HG03342 (cell line): ENCODE measurements around the gene KIF3C.

Experiments used
- ATAC-seq: cut with Tn5 transposase; IDR thresholded peaks from one replicate; pipeline ENCODE4 v1.9.1; 2021; ENCODE audit warnings: mild to moderate bottlenecking, moderate library complexity; ENCODE audit not compliant: unreplicated experiment

KIF3C gene

GRCh38 chr2:25881764-25882163 is 100.5 kb downstream of the KIF3C start:
- no peak for ATAC-seq

- ATAC-seq = no peak
Measured at GRCh38 chr2:25879133-25879730, 103.1 kb downstream of the KIF3C start.

GRCh38 chr2:25878361-25879132 is 103.8 kb downstream of the KIF3C start, which contains the start of gene ASXL2:
Gene ASXL2, minus strand, starts transcription at chr2:25878487. Its CDS starts 265 bp downstream, at chr2:25878222.
- peak; percentile 90 for ATAC-seq

- ATAC-seq = peak; percentile 47
Measured at GRCh38 chr2:25877431-25878360, 104.6 kb downstream of the KIF3C start.
